HG03575 (cell line): ENCODE results near the gene PDGFC.

Experiments
- ATAC-seq: cut with Tn5 transposase; IDR thresholded peaks from one replicate; pipeline ENCODE4 v1.9.1; 2021; ENCODE audit not compliant: unreplicated experiment, insufficient number of reproducible peaks, low FRiP score; ENCODE audit errors: extremely low read depth

Gene PDGFC

GRCh38 chr4:156929386-156930105 lies 42.1 kb downstream of the PDGFC start:
- no peak for ATAC-seq

- ATAC-seq: no peak
Observed at GRCh38 chr4:156924774-156925315, 46.8 kb downstream of the PDGFC start.

GRCh38 chr4:156923525-156923924 lies 48.1 kb downstream of the PDGFC start:
- ATAC-seq: no peak

- no peak for ATAC-seq
Observed at GRCh38 chr4:156915221-156915620, 56.4 kb downstream of the PDGFC start.

- no peak for ATAC-seq
Observed at GRCh38 chr4:156913234-156913633, 58.4 kb downstream of the PDGFC start.

- ATAC-seq: no peak
Observed at GRCh38 chr4:156909010-156909409, 62.6 kb downstream of the PDGFC start.

- no peak for ATAC-seq
Observed at GRCh38 chr4:156906325-156906724, 65.3 kb downstream of the PDGFC start.

GRCh38 chr4:156901871-156902270 lies 69.7 kb downstream of the PDGFC start:
- no peak for ATAC-seq

- ATAC-seq: no peak
Observed at GRCh38 chr4:156898373-156899117, 73.1 kb downstream of the PDGFC start.

- ATAC-seq: no peak
Observed at GRCh38 chr4:156896527-156896926, 75.1 kb downstream of the PDGFC start.

GRCh38 chr4:156894234-156894633 lies 77.4 kb downstream of the PDGFC start:
- no peak for ATAC-seq

- no peak for ATAC-seq
Observed at GRCh38 chr4:156892805-156893204, 78.8 kb downstream of the PDGFC start.

GRCh38 chr4:156889616-156890594 lies 81.7 kb downstream of the PDGFC start:
- ATAC-seq: no peak

GRCh38 chr4:156888762-156889161 lies 82.8 kb downstream of the PDGFC start:
- ATAC-seq: no peak

- ATAC-seq: no peak
Observed at GRCh38 chr4:156886481-156886880, 85.1 kb downstream of the PDGFC start.

- no peak for ATAC-seq
Observed at GRCh38 chr4:156885374-156885773, 86.2 kb downstream of the PDGFC start.

GRCh38 chr4:156884183-156884582 lies 87.4 kb downstream of the PDGFC start:
- no peak for ATAC-seq

- no peak for ATAC-seq
Observed at GRCh38 chr4:156875704-156876103, 95.9 kb downstream of the PDGFC start.

GRCh38 chr4:156875055-156875454 lies 96.5 kb downstream of the PDGFC start:
- ATAC-seq: no peak
